Cardiac fibroblast (primary cell): ENCODE results near the gene TFAP2A.

Source experiments
- DNase-seq, 2 donors: peaks; one replicate each; pipeline versions ENCODE4 v3.0.0 to v3.0.0-alpha.2; 2010; ENCODE audit warnings: low read depth in 2 of 2
- H3K4me3 ChIP-seq, 2 donors: replicated peaks in 1 of 2; 1 replicate in 1 of 2; 2 replicates in 1 of 2; pipeline ENCODE4 v1.5.1; 2011; ENCODE audit warnings: low read depth in 2 of 2, low read length in 2 of 2, mild to moderate bottlenecking in 2 of 2, moderate library complexity in 1 of 2
- CTCF ChIP-seq: IDR thresholded peaks from one replicate; pipeline ENCODE4 v1.5.1; 2011; ENCODE audit warnings: low read depth, mild to moderate bottlenecking, low read length, inconsistent platforms

Gene TFAP2A

GRCh38 chr6:10414756-10415616 lies at the start of gene TFAP2A:
TSS of gene TFAP2A (minus strand) at chr6:10415074. CDS start at chr6:10414991, 83 bp downstream.
- H3K4me3 ChIP-seq: peak within 1 kb of the TSS in 1 of 2 donors; percentile 63
- DNase-seq: peak; percentile 17 to 61
- no peak for TF ChIP-seq CTCF

GRCh38 chr6:10463491-10464481 lies 48.9 kb upstream of the TFAP2A start:
- DNase-seq: no peak
- TF ChIP-seq CTCF: no peak
- no peak overlapping the region for H3K4me3 ChIP-seq

GRCh38 chr6:10463040-10463439 lies 48.2 kb upstream of the TFAP2A start:
- no peak for TF ChIP-seq CTCF
- no peak overlapping the region for H3K4me3 ChIP-seq
- no peak for DNase-seq

GRCh38 chr6:10461850-10462249 lies 47.0 kb upstream of the TFAP2A start:
- H3K4me3 ChIP-seq: no peak overlapping the region
- DNase-seq: no peak
- no peak for TF ChIP-seq CTCF

- H3K4me3 ChIP-seq: no peak overlapping the region
- no peak for DNase-seq
- TF ChIP-seq CTCF: no peak
These were observed 45.2 kb upstream of the TFAP2A start for GRCh38 chr6:10460096-10460495.

- no peak for DNase-seq
- TF ChIP-seq CTCF: no peak
- no peak overlapping the region for H3K4me3 ChIP-seq
These were observed 43.4 kb upstream of the TFAP2A start for GRCh38 chr6:10458287-10458686.
